HepG2 (cell line): Measurements from ENCODE around the gene SPACA4. TPM values are rescaled to one million over a fixed set of nuclear protein-coding genes. Genes with fewer than 3 reads are reported as not detected.

Source experiments
- JUND ChIP-seq: sonication (generic); formaldehyde crosslinking; IDR thresholded peaks from 2 replicates; pipeline ENCODE4 v1.8.0; 2022; ENCODE audit warnings: mild to moderate bottlenecking, missing genetic modification reagents
- KAT8 ChIP-seq: IDR thresholded peaks from 2 replicates; pipeline ENCODE4 v1.6.1; 2016; ENCODE audit warnings: missing genetic modification reagents, missing compliant biosample characterization
- NR2C2 ChIP-seq: sonication (generic); formaldehyde crosslinking; IDR thresholded peaks from 2 replicates; pipeline ENCODE4 v1.4.0; 2020; ENCODE audit warnings: missing genetic modification reagents, mild to moderate bottlenecking, moderate library complexity, borderline replicate concordance
- PAWR ChIP-seq: sonication (generic); formaldehyde crosslinking; IDR thresholded peaks from 2 replicates; pipeline ENCODE4 v1.4.0; 2020; ENCODE audit warnings: missing genetic modification reagents, mild to moderate bottlenecking, borderline replicate concordance
- SIX1 ChIP-seq: sonication (generic); formaldehyde crosslinking; IDR thresholded peaks from 2 replicates; pipeline ENCODE4 v1.4.0; 2020; ENCODE audit warnings: missing genetic modification reagents, borderline replicate concordance
- SRY ChIP-seq: sonication (generic); formaldehyde crosslinking; IDR thresholded peaks from 2 replicates; pipeline ENCODE4 v1.8.0; 2022; ENCODE audit warnings: mild to moderate bottlenecking, missing genetic modification reagents
- TBL1XR1 ChIP-seq: fragments of 150-350 bp; IDR thresholded peaks from 2 replicates; pipeline ENCODE4 v1.6.1; 2014; ENCODE audit warnings: borderline replicate concordance, low read length; ENCODE audit not compliant: partially characterized antibody
- ZNF660 ChIP-seq: sonication (generic); formaldehyde crosslinking; IDR thresholded peaks from 2 replicates; pipeline ENCODE4 v1.5.1; 2020; ENCODE audit warnings: mild to moderate bottlenecking, low read depth, missing genetic modification reagents, borderline replicate concordance
- polyA plus RNA-seq, 8 experiments: library from polyadenylated mRNA; depleted of rRNA in 3 of 8; stranded (reverse) in 7 of 8; unstranded in 1 of 8; fragments of >200 nt; fragmentation: Illumina TruSeq in 4 of 8; extraction: Trizol in 4 of 8; gene quantifications; 2 replicates each; pipeline versions ENCODE4 v1.2.1 to v1.2.3, GENCODE V29; 2011 to 2016; ENCODE audit warnings: low read depth in 4 of 8, missing spikeins in 1 of 8, mixed read lengths in 1 of 8; ENCODE audit not compliant: insufficient read depth in 1 of 8
- total RNA-seq, 5 experiments: library from RNA; depleted of rRNA; stranded (reverse); fragments of >200 nt; fragmentation: Illumina TruSeq; extraction: Trizol; gene quantifications; 2 replicates each; pipeline ENCODE4 v1.2.3, GENCODE V29; 2016; ENCODE audit warnings: low read depth in 1 of 5
- TF ChIP-seq, protein P1 (sequence below): IDR thresholded peaks from 2 replicates; pipeline ENCODE4 v1.6.1; 2016; ENCODE audit warnings: mild to moderate bottlenecking, missing biosample characterization, missing genetic modification reagents
- TF ChIP-seq, protein P2 (sequence below): sonication (generic); formaldehyde crosslinking; IDR thresholded peaks from 2 replicates; pipeline ENCODE4 v1.5.0; 2020; ENCODE audit warnings: mild to moderate bottlenecking, missing genetic modification reagents, borderline replicate concordance
- TF ChIP-seq, protein P3 (sequence below): sonication (generic); formaldehyde crosslinking; IDR thresholded peaks from 2 replicates; pipeline ENCODE4 v1.4.0; 2020; ENCODE audit warnings: missing genetic modification reagents

SPACA4 gene
- total and polyA plus RNA-seq, 2 of the 13 experiments (the other 11 are each of a cell fraction or from before 2014, with no cell fraction given): not detected

DNA sequence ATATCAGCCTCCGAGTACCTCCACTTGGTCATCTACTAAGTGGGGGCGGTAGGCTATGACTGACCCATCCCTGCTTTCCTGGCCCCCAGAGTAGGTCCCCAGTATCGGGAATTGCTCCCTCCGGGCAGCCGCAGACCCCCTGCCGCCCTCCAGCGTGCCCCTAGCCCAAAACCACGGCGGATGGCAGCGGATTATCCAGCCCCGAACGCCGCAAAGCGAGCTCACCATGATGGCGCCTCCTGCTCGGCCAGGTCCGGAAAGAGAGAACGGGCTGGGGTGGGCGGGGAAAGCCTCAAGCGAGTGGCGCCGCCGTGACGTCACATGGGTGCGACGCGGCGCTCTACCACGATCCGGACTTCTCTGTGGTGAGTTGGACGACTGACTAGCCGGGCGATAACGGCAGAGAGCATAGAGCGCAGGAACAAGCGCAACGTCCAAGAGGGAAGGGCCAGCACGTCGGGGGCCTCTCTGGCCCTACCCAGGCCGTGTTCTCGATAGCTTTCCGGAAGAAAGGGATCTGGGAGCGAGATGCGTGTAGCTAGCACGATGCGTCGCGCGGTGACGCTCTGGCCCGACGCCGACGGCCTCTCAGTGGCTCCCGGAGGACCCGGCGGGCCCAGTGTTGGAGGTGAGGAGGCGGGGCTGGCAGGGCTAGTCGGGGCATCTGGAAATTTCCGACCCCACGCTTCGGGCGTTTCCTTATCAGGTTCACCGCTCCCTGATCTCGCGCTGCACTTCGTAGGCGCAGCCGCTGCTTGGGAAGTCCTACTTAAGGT lies 12.6 kb downstream of the SPACA4 start, which contains the start of the genes RPL18 and SPHK2 (continued):
- TF ChIP-seq KAT8 (CRISPR knock-in tag) (peak; percentile 99), PAWR (no peak), TBL1XR1 (peak; percentile 30), ZNF660 (CRISPR knock-in tag) (no peak), JUND (CRISPR knock-in tag) (peak; percentile 83; the same call in 1 of the 2 replicates), SRY (peak; percentile 84), SIX1 (CRISPR knock-in tag) (no peak), NR2C2 (CRISPR knock-in tag) (peak; percentile 89)
- TF ChIP-seq, protein P1, sequence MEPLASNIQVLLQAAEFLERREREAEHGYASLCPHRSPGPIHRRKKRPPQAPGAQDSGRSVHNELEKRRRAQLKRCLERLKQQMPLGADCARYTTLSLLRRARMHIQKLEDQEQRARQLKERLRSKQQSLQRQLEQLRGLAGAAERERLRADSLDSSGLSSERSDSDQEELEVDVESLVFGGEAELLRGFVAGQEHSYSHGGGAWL (CRISPR knock-in tag): peak; percentile 92; the same call in 1 of the 2 replicates
- TF ChIP-seq, protein P2, sequence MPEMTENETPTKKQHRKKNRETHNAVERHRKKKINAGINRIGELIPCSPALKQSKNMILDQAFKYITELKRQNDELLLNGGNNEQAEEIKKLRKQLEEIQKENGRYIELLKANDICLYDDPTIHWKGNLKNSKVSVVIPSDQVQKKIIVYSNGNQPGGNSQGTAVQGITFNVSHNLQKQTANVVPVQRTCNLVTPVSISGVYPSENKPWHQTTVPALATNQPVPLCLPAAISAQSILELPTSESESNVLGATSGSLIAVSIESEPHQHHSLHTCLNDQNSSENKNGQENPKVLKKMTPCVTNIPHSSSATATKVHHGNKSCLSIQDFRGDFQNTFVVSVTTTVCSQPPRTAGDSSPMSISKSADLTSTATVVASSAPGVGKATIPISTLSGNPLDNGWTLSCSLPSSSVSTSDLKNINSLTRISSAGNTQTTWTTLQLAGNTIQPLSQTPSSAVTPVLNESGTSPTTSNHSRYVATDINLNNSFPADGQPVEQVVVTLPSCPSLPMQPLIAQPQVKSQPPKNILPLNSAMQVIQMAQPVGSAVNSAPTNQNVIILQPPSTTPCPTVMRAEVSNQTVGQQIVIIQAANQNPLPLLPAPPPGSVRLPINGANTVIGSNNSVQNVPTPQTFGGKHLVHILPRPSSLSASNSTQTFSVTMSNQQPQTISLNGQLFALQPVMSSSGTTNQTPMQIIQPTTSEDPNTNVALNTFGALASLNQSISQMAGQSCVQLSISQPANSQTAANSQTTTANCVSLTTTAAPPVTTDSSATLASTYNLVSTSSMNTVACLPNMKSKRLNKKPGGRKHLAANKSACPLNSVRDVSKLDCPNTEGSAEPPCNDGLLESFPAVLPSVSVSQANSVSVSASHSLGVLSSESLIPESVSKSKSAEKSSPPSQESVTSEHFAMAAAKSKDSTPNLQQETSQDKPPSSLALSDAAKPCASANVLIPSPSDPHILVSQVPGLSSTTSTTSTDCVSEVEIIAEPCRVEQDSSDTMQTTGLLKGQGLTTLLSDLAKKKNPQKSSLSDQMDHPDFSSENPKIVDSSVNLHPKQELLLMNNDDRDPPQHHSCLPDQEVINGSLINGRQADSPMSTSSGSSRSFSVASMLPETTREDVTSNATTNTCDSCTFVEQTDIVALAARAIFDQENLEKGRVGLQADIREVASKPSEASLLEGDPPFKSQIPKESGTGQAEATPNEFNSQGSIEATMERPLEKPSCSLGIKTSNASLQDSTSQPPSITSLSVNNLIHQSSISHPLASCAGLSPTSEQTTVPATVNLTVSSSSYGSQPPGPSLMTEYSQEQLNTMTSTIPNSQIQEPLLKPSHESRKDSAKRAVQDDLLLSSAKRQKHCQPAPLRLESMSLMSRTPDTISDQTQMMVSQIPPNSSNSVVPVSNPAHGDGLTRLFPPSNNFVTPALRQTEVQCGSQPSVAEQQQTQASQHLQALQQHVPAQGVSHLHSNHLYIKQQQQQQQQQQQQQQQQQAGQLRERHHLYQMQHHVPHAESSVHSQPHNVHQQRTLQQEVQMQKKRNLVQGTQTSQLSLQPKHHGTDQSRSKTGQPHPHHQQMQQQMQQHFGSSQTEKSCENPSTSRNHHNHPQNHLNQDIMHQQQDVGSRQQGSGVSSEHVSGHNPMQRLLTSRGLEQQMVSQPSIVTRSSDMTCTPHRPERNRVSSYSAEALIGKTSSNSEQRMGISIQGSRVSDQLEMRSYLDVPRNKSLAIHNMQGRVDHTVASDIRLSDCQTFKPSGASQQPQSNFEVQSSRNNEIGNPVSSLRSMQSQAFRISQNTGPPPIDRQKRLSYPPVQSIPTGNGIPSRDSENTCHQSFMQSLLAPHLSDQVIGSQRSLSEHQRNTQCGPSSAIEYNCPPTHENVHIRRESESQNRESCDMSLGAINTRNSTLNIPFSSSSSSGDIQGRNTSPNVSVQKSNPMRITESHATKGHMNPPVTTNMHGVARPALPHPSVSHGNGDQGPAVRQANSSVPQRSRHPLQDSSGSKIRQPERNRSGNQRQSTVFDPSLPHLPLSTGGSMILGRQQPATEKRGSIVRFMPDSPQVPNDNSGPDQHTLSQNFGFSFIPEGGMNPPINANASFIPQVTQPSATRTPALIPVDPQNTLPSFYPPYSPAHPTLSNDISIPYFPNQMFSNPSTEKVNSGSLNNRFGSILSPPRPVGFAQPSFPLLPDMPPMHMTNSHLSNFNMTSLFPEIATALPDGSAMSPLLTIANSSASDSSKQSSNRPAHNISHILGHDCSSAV (CRISPR knock-in tag): peak; percentile 82; the same call in 1 of the 2 replicates
- TF ChIP-seq, protein P3, sequence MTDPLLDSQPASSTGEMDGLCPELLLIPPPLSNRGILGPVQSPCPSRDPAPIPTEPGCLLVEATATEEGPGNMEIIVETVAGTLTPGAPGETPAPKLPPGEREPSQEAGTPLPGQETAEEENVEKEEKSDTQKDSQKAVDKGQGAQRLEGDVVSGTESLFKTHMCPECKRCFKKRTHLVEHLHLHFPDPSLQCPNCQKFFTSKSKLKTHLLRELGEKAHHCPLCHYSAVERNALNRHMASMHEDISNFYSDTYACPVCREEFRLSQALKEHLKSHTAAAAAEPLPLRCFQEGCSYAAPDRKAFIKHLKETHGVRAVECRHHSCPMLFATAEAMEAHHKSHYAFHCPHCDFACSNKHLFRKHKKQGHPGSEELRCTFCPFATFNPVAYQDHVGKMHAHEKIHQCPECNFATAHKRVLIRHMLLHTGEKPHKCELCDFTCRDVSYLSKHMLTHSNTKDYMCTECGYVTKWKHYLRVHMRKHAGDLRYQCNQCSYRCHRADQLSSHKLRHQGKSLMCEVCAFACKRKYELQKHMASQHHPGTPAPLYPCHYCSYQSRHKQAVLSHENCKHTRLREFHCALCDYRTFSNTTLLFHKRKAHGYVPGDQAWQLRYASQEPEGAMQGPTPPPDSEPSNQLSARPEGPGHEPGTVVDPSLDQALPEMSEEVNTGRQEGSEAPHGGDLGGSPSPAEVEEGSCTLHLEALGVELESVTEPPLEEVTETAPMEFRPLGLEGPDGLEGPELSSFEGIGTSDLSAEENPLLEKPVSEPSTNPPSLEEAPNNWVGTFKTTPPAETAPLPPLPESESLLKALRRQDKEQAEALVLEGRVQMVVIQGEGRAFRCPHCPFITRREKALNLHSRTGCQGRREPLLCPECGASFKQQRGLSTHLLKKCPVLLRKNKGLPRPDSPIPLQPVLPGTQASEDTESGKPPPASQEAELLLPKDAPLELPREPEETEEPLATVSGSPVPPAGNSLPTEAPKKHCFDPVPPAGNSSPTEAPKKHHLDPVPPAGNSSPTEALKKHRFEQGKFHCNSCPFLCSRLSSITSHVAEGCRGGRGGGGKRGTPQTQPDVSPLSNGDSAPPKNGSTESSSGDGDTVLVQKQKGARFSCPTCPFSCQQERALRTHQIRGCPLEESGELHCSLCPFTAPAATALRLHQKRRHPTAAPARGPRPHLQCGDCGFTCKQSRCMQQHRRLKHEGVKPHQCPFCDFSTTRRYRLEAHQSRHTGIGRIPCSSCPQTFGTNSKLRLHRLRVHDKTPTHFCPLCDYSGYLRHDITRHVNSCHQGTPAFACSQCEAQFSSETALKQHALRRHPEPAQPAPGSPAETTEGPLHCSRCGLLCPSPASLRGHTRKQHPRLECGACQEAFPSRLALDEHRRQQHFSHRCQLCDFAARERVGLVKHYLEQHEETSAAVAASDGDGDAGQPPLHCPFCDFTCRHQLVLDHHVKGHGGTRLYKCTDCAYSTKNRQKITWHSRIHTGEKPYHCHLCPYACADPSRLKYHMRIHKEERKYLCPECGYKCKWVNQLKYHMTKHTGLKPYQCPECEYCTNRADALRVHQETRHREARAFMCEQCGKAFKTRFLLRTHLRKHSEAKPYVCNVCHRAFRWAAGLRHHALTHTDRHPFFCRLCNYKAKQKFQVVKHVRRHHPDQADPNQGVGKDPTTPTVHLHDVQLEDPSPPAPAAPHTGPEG (CRISPR knock-in tag): 0 out of 2 replicates have a peak, but pooled peaks have one; percentile 43
